Tibial nerve (tissue), 4 donors: ENCODE measurements around the gene KRT86. TPM values are rescaled to one million over a fixed set of nuclear protein-coding genes. Genes with fewer than 3 reads are reported as not detected.

Experiments used
- DNase-seq, 2 donors: peaks; one replicate each; pipeline ENCODE4 v3.0.0-alpha.2; 2019; ENCODE audit warnings: low spot score in 2 of 2
- H3K27ac ChIP-seq, 4 donors: fragments of 200-600 bp; sonication (generic) in 3 of 4; one replicate each; pipeline ENCODE4 v1.5.1; 2017 to 2019; ENCODE audit warnings: mild to moderate bottlenecking in 1 of 4
- H3K27me3 ChIP-seq, 2 donors: fragments of 200-600 bp; sonication (generic) in 1 of 2; one replicate each; pipeline versions ENCODE4 v1.5.1 to v1.6.0; 2017 to 2019
- H3K36me3 ChIP-seq, 3 donors: fragments of 200-600 bp; sonication (generic); one replicate each; pipeline ENCODE4 v1.5.1; 2018 to 2019
- H3K4me1 ChIP-seq, 4 donors: fragments of 200-600 bp; sonication (generic) in 3 of 4; one replicate each; pipeline ENCODE4 v1.5.1; 2017 to 2019
- H3K4me3 ChIP-seq, 4 donors: fragments of 200-600 bp; sonication (generic) in 3 of 4; one replicate each; pipeline ENCODE4 v1.5.1; 2017 to 2019; ENCODE audit warnings: mild to moderate bottlenecking in 1 of 4, moderate library complexity in 1 of 4
- H3K9me3 ChIP-seq, 4 donors: fragments of 200-600 bp; sonication (generic) in 3 of 4; one replicate each; pipeline ENCODE4 v1.5.1; 2017 to 2019
- CTCF ChIP-seq, 5 experiments: fragments of 200-600 bp in 3 of 5; fragments of 450-650 bp in 2 of 5; sonication (generic) in 3 of 5; IDR thresholded peaks; one replicate each; pipeline ENCODE4 v1.5.1; 2016 to 2019; ENCODE audit warnings: antibody characterized with exemption in 5 of 5, mild to moderate bottlenecking in 3 of 5, moderate library complexity in 2 of 5
- EP300 ChIP-seq, 2 donors: sonication (generic); formaldehyde crosslinking; IDR thresholded peaks; one replicate each; pipeline ENCODE4 v1.6.1; 2017; ENCODE audit warnings: antibody characterized with exemption in 2 of 2, mild to moderate bottlenecking in 1 of 2
- POLR2A ChIP-seq, 2 donors: fragments of 450-650 bp; IDR thresholded peaks; one replicate each; pipeline ENCODE4 v1.6.1; 2017; ENCODE audit warnings: antibody characterized with exemption in 2 of 2, mild to moderate bottlenecking in 2 of 2, moderate library complexity in 2 of 2
- WGBS, 2 donors: methylation state at CpG; one replicate each; pipeline ENCODE4 v1.1.5; 2018; 5-methylcytosine and 5-hydroxymethylcytosine counted together
- total RNA-seq, 4 donors: library from RNA; depleted of rRNA; stranded (reverse); fragments of >200 nt; gene quantifications; one replicate each; pipeline ENCODE4 v1.1.0, GENCODE V29; 2016

Gene KRT86
- total RNA-seq, 4 donors from 2014 or later, result not detected

GRCh38 chr12:52353766-52354165 is 79.3 kb downstream of the KRT86 start:
- WGBS, 2 donors, result 60 to 73% methylated on average over 3 of the region's 3 CpGs
- no peaks in the 10 kb centered on the region for H3K36me3 ChIP-seq
- no peak overlapping the region for H3K27ac ChIP-seq
- no peaks in the 10 kb centered on the region for H3K9me3 ChIP-seq
- peaks cover 0 to 8% of the 10 kb centered on the region in 2 donors for H3K27me3 ChIP-seq
- no peak for DNase-seq
- TF ChIP-seq EP300 (IDR thresholded peaks at IDR 0.05) (no peak), CTCF (IDR thresholded peaks at IDR 0.05) (no peak), POLR2A (IDR thresholded peaks at IDR 0.05) (no peak)
- no peak overlapping the region for H3K4me3 ChIP-seq
- H3K4me1 ChIP-seq, result peaks cover 0 to 18% (median 6%) of the 10 kb centered on the region in 4 donors

GRCh38 chr12:52354200-52354599 is 79.8 kb downstream of the KRT86 start:
- Histone ChIP-seq H3K27ac (no peak overlapping the region), H3K4me3 (no peak overlapping the region), H3K27me3 (peaks cover 0 to 8% of the 10 kb centered on the region in 2 donors), H3K36me3 (no peaks in the 10 kb centered on the region), H3K4me1 (peaks cover 0 to 18% (median 6%) of the 10 kb centered on the region in 4 donors), H3K9me3 (no peaks in the 10 kb centered on the region)
- TF ChIP-seq POLR2A (IDR thresholded peaks at IDR 0.05) (no peak), EP300 (IDR thresholded peaks at IDR 0.05) (no peak), CTCF (IDR thresholded peaks at IDR 0.05) (no peak)
- WGBS, 2 donors, result 26 to 41% methylated on average over 5 of the region's 5 CpGs
- no peak for DNase-seq

GRCh38 chr12:52355176-52355575 is 80.7 kb downstream of the KRT86 start:
- no peak for DNase-seq
- Histone ChIP-seq H3K36me3 (no peaks in the 10 kb centered on the region), H3K4me3 (no peak overlapping the region), H3K27ac (no peak overlapping the region), H3K27me3 (peaks cover 0 to 8% of the 10 kb centered on the region in 2 donors), H3K9me3 (no peaks in the 10 kb centered on the region), H3K4me1 (peaks cover 0 to 18% (median 6%) of the 10 kb centered on the region in 4 donors)
- TF ChIP-seq CTCF (IDR thresholded peaks at IDR 0.05) (no peak), POLR2A (IDR thresholded peaks at IDR 0.05) (no peak), EP300 (IDR thresholded peaks at IDR 0.05) (no peak)
- WGBS, 2 donors, result 89 to 91% methylated on average over 8 of the region's 8 CpGs

GRCh38 chr12:52356031-52356761 is 81.8 kb downstream of the KRT86 start:
- Histone ChIP-seq H3K27ac (no peak overlapping the region), H3K4me1 (peaks cover 0 to 18% (median 5%) of the 10 kb centered on the region in 4 donors), H3K9me3 (no peaks in the 10 kb centered on the region), H3K27me3 (peaks cover 0 to 8% of the 10 kb centered on the region in 2 donors), H3K4me3 (no peak overlapping the region), H3K36me3 (no peaks in the 10 kb centered on the region)
- TF ChIP-seq EP300 (IDR thresholded peaks at IDR 0.05), result no peak
- TF ChIP-seq CTCF (IDR thresholded peaks at IDR 0.05), result no peak
- no peak for TF ChIP-seq POLR2A (IDR thresholded peaks at IDR 0.05)
- WGBS, 2 donors, result 90 to 93% methylated on average over 44 to 56 of the region's 56 CpGs
- no peak for DNase-seq

GRCh38 chr12:52356762-52357580 is 82.5 kb downstream of the KRT86 start:
- no peak for DNase-seq
- Histone ChIP-seq H3K4me1 (peaks cover 0 to 13% (median 2%) of the 10 kb centered on the region in 4 donors), H3K9me3 (no peaks in the 10 kb centered on the region), H3K4me3 (no peak overlapping the region), H3K36me3 (no peaks in the 10 kb centered on the region), H3K27me3 (peaks cover 0 to 4% of the 10 kb centered on the region in 2 donors), H3K27ac (no peak overlapping the region)
- whole genome bisulfite sequencing, 2 donors, result 87 to 90% methylated on average over 20 of the region's 20 CpGs
- no peak for TF ChIP-seq EP300 (IDR thresholded peaks at IDR 0.05)
- TF ChIP-seq POLR2A (IDR thresholded peaks at IDR 0.05), result no peak
- TF ChIP-seq CTCF (IDR thresholded peaks at IDR 0.05), result no peak
